ENCODE data around the gene CSDE1.

Gene CSDE1

DNA sequence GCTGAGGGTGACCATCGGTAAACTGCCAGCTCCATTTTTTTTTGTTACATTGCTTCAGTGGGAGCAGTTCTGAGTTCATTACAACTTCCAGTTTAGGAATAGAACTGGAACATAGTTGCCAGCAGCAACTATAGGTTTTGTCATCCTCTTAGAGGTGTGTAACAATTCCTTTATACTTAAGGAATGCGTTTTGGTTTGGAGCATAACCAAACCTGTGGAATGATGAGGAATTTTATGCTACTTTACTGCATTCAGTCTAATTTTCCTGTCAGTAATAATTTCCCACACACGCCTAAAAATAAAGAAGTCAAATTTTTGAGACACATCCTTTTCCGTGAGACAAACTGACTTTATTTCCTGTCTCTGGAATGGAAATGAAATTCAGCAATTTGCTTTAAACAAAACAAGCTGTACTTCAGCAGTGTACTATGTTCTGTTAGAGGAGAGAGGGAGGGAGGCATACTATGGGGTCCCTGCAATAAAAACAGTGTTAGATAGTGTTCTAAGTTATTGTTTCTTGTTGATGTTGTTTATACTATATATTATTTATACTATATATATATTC, 57.7 kb downstream of the CSDE1 start:
- DNase-seq, result no peak

DNA sequence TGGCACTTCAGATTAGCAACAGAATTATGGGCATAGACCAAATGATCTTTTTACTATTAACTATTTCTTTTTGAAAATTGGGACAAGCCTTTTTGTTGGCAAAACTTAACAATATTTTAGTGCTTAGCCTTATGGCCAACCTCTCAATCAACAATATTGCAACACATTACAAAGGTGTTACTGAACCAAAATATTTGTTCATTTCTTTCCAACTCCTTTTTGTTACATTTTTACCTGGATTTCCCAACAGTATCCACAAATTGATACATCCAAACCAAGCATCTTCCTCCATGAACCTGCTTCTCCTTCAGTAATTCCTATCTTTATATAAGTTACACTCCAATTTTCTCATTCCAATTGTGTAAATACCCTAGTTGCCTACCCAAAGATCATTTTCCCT, 61.0 kb downstream of the CSDE1 start:
- no peak for DNase-seq

DNA sequence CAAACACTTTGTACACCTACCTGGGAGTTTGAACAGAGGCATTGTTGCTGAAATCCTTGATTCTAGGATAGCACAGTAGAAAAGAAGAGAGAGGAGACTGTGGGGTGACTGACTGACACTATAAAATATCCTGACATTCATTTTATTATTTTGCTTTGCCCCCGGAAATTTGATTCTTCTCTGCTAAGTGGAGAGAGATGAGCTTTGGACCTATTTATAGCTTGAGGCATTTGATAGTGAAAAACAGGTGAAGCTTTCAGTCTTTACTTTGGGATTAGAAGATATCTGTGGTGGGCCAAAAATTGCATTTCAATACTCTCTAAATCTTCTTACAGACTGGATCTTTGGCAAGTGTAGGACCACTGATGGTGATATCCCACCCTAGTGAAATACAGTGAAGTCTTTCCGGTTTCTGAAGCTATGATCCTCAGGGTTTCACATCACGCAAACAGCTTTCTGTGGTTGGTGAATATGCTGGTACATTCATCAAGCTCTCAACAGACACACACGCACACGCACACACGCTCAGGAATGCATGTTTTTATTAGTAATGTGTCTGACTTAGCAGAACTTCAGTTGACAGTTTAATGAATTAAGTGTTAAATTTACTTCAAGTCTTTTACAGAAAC, 62.2 kb downstream of the CSDE1 start, which contains the start of gene AMPD1:
TSS of gene AMPD1 (minus strand) at position 117 of the 629 bp plus-strand sequence. CDS start at position 42, 75 bp downstream.
- no peak for DNase-seq

DNA sequence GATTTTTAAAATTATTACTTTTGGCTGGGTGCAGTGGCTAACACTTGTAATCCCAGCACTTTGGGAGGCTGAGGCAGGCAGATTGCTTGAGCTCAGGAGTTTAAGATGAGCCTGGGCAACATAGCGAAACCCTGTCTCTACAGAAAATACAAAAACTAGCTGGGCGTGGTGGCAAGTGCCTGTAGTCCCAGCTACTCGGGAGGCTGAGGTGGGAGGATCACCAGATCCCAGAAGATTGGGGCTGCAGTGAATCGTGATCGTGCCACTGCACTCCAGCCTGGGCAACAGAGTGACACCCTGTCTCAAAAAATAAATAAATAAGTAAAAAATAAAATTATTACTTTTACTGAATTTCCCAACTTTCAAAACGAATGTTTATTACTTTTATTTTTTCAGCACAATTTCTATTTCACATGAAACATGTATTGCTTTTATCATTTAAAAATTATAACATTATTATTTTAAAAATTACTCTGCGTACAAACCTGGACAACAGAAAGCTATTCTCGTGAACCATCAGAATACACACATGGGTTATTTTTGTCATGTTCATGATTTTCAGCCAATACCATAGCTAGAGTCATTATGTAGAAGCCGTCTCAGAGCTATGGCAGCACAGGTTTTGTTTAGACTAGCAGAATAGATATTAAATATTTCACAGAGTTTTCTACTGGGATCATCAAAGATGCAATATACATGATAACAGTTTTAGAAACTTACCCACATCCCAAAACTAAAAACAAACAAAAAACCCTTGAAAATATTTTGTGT, 63.1 kb downstream of the CSDE1 start:
- no peak for DNase-seq

DNA sequence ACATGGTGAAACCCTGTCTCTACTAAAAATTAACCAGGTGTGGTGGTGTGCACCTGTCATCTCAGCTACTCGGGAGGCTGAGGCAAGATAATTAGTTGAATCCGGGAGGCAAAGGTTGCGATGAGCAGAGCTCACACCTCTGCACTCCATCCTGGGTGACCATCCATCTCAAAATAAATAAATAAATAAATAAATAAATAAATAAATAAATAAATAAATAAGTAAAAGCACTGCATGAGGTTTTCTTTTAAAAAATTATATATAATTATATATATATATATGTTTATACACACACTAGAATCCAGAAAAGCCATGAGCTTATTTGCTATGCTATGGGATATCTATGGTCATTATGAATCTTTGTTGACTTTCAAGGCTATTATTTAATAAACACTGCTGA, 64.8 kb downstream of the CSDE1 start:
- no peak for DNase-seq

DNA sequence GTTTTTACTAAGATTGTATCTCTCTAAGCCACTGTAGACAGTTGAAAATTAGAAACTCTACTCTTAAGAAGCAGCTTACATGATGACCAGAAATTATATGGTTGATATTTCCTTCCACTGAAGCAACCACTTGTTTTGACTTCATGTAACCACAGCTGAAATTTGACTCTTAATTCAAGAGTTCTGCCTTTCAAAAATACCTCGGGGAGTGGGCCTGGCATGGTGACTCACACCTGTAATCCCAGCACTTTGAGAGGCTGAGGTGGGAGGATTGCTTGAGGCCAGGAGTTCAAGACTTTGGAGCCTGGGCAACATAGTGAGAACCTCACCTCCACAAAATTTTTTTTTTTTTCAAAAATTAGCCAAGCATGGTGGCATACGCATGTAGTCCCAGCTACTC, 66.7 kb downstream of the CSDE1 start:
- no peak for DNase-seq

DNA sequence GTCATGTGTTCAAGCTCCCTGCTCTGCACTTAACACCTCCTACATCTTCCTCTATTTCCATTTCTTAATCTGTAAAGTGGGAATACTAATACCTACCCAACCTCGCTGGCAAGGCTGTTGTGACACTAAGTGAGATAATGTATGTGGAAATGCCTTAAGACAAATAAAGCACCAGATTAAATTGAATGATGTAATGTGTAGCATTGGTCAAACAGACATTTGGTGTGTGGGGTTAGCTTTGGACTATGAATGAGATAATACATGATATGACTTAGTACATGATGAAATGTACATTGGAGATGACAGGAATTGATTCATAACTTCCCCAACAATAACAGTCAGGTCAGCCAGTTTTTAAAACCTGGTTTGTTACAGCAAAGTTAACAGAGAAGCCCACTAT, 67.6 kb downstream of the CSDE1 start:
- no peak for DNase-seq

DNA sequence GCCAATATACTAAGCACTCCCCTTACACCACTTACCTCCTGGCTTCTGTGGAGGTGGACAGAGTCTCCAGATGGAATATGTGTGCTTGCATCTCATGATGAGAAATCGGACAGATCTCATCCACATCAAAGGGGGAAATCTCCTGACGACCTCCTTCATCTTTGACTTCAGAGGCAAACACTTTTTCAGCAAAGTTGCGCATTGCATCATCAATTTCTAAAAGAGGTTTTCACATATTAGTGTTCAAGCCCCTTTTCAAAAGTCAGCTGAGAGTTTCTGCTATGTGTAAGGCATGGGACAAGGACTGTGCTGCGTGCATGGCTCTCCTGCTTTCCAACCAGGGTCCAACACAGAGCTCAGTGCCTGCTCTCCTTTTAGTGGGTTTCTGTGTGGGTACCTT, 69.3 kb downstream of the CSDE1 start:
- no peak for DNase-seq

DNA sequence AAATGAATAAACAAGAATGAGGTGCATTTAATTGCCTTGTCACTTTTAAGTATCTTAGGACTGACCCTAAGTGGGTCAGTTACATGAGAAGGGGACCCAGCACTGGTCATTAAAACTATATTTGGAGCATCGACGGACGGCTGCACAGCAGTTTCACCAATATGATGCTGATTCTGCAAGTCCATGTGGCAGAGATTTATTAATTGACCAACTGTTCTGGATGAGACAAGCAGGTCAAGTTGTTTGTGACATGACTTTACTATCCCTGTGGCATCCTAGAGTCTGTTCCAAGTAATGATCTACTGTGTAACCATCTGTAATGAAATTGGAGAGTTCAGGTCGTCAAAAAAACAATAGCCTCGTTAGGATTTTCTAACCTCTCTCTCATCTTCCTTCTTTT, 71.9 kb downstream of the CSDE1 start:
- DNase-seq, result no peak

DNA sequence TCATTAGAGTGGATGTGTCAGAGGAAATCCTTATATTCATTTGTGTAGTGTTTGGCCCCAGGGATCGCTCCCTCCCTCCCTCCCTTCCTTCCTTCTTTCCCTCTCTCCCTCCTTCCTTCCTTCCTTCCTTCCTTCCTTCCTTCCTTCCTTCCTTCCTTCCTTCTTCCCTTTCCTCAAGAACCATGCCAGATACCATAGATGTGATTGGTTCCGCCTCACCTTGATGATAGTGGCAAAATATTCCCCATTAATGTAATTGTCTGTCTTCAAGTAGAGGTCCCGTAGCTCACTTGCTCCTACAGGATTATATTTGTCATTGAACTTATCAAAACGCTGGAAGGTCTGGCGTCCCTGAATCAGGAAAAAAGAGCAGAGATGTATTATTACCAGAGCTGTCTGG, 80.1 kb downstream of the CSDE1 start:
- DNase-seq, result no peak

DNA sequence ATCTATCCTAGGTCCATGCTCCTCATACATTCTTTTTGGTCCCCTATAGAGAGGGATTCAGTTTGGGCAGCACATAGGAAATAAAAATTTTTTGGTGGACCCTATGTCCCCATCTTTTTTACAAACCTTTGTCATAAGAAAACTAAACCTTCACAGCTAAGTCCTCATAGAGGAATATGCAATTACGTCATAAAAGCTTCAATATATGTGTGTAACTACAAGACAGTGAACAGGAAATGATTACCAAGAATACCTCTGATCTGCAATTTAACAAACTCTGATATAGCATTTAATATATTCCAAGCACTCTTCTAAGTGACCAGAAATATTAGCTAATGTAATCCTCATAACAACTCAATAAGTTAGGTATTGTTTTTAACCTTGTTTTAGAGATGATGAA, 81.7 kb downstream of the CSDE1 start:
- DNase-seq, result no peak

DNA sequence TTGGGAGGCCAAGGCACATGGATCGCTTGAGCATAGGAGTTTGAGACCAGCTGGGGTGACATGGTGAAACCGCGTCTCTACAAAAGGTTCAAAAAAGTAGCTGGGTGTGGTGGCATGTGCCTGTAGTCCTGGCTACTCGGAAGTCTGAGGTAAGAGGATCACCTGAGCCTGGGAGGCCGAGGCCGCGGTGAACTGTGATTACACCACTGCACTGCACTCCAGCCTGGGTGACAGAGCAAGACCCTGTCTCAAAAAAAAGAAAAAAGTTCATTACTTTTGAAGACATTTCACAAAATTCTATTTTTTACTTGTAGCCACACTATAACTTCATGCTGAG, 85.9 kb downstream of the CSDE1 start:
- no peak for DNase-seq

DNA sequence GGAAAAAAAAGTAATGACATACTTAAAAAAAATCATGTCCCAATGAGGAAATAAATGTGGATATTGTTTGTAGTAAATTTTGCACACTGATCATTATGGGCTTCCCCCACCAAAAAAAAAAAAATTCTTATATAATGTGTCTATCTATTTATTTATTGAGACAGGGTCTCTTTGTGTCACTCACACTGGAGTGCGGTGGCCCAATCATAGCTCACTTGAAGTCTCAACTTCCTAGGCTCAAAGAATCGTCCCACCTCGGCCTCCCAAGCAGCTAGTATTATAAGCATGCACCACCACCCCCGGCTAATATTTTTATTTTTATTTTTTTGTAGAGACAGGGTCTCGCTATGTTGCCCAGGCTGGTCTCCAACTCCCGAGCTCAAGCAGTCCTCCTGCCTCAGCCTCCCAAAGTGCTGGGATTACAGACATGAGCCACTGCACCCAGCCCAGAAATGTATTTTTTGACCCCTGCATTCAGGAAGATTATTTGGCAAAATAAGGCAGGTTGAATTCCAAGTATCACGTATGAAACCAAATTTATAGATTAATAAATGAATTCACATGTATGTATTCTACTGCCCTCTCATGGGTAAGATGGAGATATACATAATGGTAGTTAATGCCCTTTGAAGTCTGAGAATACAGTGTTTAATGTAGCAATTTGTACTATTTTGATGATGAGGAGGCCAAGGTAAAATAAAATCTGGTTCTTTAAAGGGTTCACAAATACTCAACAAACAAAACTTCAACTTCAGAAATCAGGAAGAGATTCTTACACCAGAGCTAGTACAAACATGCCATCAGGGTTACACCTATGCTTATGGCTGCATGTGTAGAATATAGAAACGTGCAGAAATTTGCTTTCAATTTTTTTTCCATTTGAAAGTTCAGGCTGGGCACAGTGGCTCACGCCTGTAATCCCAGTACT, 86.5 kb downstream of the CSDE1 start:
- no peak for DNase-seq

DNA sequence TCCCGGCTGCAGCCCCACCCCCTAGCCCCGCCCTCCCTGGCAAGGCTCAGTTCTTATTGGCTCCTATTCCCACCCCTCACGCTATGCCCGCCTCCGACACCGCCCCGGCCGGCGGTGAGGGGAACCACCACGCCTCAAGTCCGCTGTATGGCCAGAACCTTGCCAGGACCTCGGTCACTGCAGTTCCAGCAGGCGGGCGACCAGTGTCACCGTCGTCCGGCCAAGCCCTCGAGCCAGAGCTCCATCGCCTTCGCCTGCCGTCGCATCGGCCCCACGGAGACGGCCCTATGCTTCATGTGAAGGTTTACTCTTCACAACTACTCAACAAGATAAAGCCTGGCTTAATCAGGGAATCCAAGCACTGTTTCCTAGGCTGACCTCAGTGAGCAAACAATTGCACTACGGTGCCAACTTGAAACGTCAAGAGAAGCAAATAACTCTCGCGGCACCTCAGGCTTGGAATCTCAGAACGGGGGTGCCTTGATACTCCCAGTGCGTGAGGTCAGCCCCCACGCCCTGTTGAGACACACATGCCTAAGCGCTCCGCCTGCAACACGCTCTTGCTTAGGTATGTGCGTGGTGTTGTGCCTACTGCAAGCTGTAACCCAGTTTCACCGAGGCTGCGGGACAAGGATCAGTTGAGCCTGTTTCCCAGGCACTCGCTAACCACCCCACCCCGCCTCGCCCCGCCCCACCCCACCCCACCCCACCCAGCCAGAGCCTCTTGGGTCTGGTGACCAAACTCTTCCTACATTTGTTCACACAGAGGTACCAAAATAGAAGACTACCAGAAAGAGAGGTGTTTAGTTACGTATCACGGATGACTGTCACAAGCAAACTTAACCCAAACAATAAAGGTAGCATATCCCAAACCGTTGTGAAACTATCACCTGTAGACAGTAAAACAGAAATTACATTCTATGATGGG, 87.4 kb downstream of the CSDE1 start:
- DNase-seq, result peak; percentile 83 to 84

DNA sequence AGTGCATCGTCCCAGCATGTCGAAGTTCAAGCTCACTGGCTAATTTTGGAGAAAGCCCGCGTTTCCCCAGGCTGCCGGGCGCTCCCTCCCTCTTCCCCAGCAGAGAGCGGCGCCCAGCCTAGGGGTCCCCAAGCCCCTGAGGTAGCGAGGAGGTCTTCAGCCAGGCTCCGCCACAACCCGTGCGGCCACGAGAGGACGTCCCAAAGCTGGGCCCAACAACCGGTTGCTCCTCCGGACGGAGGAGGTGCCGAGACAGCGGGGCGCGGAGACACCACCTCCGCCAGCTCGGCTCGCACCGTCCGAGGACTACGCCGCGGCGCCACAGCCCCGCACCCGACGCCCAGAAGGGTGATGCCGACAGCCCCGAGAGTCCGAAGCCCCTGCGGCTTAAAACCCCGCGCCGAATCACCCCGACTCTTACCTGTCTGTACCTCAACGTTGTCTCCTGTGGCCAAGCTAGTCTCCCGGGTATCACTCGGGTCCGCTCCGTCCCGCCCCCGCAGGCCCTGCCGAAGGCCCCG, 88.2 kb downstream of the CSDE1 start, which contains the start of gene DENND2C:
TSS of gene DENND2C (minus strand) at position 488 of the 521 bp plus-strand sequence. CDS start 44,065 bp downstream, outside the sequence.
- no peak for DNase-seq

DNA sequence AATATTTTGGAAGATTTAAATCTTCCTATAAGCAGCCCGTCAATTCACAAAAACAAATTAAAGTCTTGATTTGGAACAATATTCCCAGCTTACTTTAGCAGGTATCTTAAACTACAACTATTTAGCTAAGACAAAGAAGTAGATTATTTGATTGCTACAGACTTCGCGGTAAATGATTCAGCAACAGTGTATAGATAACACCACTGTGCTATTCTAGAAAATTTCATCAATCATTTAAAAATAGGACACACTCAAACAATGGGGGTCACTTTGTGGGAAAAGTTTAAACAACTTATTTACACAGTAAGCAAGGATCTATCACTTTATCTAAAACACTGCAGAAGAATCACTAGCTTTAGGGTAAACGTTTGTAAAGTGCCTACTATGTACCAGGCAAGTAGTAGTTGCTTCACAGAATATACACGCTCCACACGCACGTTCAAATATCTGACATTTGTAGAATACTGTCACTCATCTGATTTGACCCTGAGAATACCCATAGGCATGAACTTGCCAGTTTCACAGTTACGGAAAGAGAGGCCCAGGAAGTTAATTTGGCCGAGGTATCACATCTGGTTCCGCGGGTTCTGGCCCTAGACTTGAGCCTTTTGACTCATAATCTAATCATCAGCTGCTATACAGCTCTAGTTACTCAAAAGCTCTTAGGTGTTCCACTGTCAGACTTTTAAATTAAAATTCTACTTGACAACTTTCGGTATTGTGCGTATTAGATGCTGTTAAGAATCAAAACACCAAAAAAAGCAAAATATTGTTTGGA, 88.8 kb downstream of the CSDE1 start:
- no peak for DNase-seq

DNA sequence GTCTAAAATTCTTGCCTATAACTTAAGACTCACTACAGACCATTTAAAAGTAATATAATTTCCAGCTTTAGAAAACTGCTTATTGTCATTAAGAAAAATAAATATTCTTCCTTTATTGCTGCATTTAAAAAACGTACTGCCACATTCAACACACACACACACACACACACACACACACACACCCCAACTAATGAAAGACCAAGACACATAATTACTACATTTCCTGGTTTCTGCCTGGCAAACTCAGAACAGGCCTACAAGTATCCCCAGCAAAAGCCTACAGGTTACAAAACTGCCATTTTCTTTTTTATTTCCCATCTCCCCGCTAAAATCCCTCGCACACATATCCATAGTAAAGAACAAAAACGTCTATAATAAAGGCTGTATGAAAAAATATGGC, 89.4 kb downstream of the CSDE1 start:
- no peak for DNase-seq

DNA sequence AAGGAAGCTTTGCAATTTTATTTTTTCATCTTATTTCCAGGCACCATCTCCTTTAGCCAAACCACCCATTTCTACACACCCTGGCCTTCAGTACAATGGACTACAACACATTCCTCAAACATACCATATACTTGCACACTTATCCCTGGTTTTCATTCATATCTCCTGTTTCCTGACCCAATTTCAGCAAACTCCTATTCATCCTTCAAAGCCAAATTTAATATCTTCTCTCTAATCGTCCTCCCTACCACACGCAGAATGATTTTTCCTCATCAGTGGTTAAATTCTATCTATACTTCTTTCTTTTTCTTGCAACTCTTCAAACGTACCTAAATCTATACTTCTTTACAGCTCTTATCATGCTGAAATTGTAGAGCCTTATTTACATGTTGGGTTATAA, 90.8 kb downstream of the CSDE1 start:
- no peak for DNase-seq
